B cell (primary cell): ENCODE data around the gene CACNA1D. TPM values are rescaled to one million over a fixed set of nuclear protein-coding genes. Genes with fewer than 3 reads are reported as not detected.

ENCODE experiments used
- ATAC-seq: fragments of 200-7000 bp; cut with Tn5 transposase; one replicate; pipeline ENCODE4 v1.10.0; 2021; ENCODE audit warnings: low read depth, mild to moderate bottlenecking, moderate number of reproducible peaks, moderate library complexity
- CTCF ChIA-PET: fragments of 350-600 bp; sonication (Branson Sonifier 250); formaldehyde crosslinking; loops from one replicate; lab custom pipeline; 2021; ENCODE audit warnings: antibody characterized with exemption, inconsistent platforms; lab: Charles Lee
- POLR2A ChIA-PET: fragments of 350-600 bp; sonication (Branson Sonifier 250); formaldehyde crosslinking; loops from one replicate; lab custom pipeline; 2021; ENCODE audit warnings: antibody characterized with exemption; lab: Charles Lee
- DNase-seq: peaks from one replicate; pipeline ENCODE4 v3.0.0; 2013
- H2AFZ ChIP-seq: 2 replicates; pipeline ENCODE4 v1.6.1; 2012; ENCODE audit warnings: mild to moderate bottlenecking, low read depth, low read length; ENCODE audit not compliant: insufficient read depth, poor library complexity, severe bottlenecking
- H3K27ac ChIP-seq, 2 donors: 1 replicate in 1 of 2; 2 replicates in 1 of 2; pipeline ENCODE4 v1.5.1; 2012 to 2013; ENCODE audit warnings: low read length in 2 of 2, mild to moderate bottlenecking in 2 of 2, moderate library complexity in 1 of 2
- H3K27me3 ChIP-seq, 4 experiments: fragments of 200-600 bp in 1 of 4; sonication (generic) in 1 of 4; replicated peaks in 1 of 4; 1 replicate in 2 of 4; 2 replicates in 2 of 4; pipeline versions ENCODE4 v1.6.1 to v1.7.0; 2013 to 2016; ENCODE audit warnings: low read length in 3 of 4, mild to moderate bottlenecking in 2 of 4, mixed read lengths in 1 of 4, moderate library complexity in 1 of 4; ENCODE audit not compliant: insufficient read depth in 4 of 4, control insufficient read depth in 3 of 4; ENCODE audit errors: control extremely low read depth in 1 of 4
- H3K36me3 ChIP-seq, 2 experiments: replicated peaks in 1 of 2; 1 replicate in 1 of 2; 2 replicates in 1 of 2; pipeline versions ENCODE4 v1.6.1 to v1.7.1; 2013; ENCODE audit warnings: low read length in 1 of 2; ENCODE audit not compliant: insufficient read depth in 2 of 2, control insufficient read depth in 1 of 2; ENCODE audit errors: control extremely low read depth in 1 of 2, extremely low read depth in 1 of 2
- H3K4me1 ChIP-seq, 2 donors: fragments of 200-600 bp in 1 of 2; sonication (generic) in 1 of 2; 1 replicate in 1 of 2; 2 replicates in 1 of 2; pipeline versions ENCODE4 v1.5.1 to v1.6.1; 2013 to 2017; ENCODE audit warnings: low read length in 2 of 2; ENCODE audit not compliant: control insufficient read depth in 2 of 2, insufficient read depth in 2 of 2
- H3K4me2 ChIP-seq: replicated peaks from 2 replicates; pipeline ENCODE3; 2012; ENCODE audit warnings: mild to moderate bottlenecking, low read depth, low read length; ENCODE audit not compliant: poor library complexity, severe bottlenecking
- H3K4me3 ChIP-seq, 5 experiments: fragments of 200-600 bp in 1 of 5; sonication (generic) in 1 of 5; 1 replicate in 3 of 5; 2 replicates in 2 of 5; pipeline versions ENCODE4 v1.5.1 to v1.7.0; 2011 to 2016; ENCODE audit warnings: low read length in 4 of 5, mild to moderate bottlenecking in 4 of 5, low read depth in 2 of 5, control low read depth in 1 of 5, moderate library complexity in 1 of 5; ENCODE audit not compliant: insufficient read depth in 1 of 5; ENCODE audit errors: control extremely low read depth in 1 of 5, extremely low read depth in 1 of 5
- H3K79me2 ChIP-seq: fragments of 200-600 bp; sonication (generic); one replicate; pipeline ENCODE4 v1.6.0; 2016; ENCODE audit warnings: low read length; ENCODE audit not compliant: control insufficient read depth, insufficient read depth
- H3K9ac ChIP-seq: fragments of 200-600 bp; sonication (generic); 2 replicates; pipeline ENCODE4 v1.6.1; 2017; ENCODE audit warnings: mild to moderate bottlenecking, low read length, moderate library complexity
- H3K9me3 ChIP-seq, 3 donors: one replicate each; pipeline versions ENCODE4 v1.6.1 to v1.7.1; 2013; ENCODE audit warnings: low read length in 2 of 3; ENCODE audit not compliant: control insufficient read depth in 2 of 3, insufficient read depth in 1 of 3; ENCODE audit errors: control extremely low read depth in 1 of 3
- H4K20me1 ChIP-seq: 2 replicates; pipeline ENCODE4 v1.6.0; 2012; ENCODE audit warnings: mild to moderate bottlenecking, low read length; ENCODE audit not compliant: insufficient read depth, control insufficient read depth, poor library complexity, severe bottlenecking
- H3K27ac Mint-ChIP-seq: one replicate; pipeline ENCODE4 v1.8.0; 2021; ENCODE audit warnings: mixed read lengths
- H3K27me3 Mint-ChIP-seq: one replicate; pipeline ENCODE4 v1.8.0; 2021; ENCODE audit warnings: mixed read lengths
- H3K4me1 Mint-ChIP-seq: one replicate; pipeline ENCODE4 v1.8.0; 2021; ENCODE audit warnings: mixed read lengths
- H3K4me3 Mint-ChIP-seq: one replicate; pipeline ENCODE4 v1.8.0; 2021; ENCODE audit warnings: mixed read lengths
- H3K9me3 Mint-ChIP-seq: one replicate; pipeline ENCODE4 v1.8.0; 2022; ENCODE audit warnings: mixed read lengths; ENCODE audit not compliant: insufficient read depth
- CTCF ChIP-seq: fragments of 200-600 bp; IDR thresholded peaks from one replicate; pipeline ENCODE4 v1.8.0; 2022; ENCODE audit warnings: antibody characterized with exemption, mild to moderate bottlenecking
- EZH2 ChIP-seq: IDR thresholded peaks from 2 replicates; pipeline ENCODE4 v1.6.1; 2012; ENCODE audit warnings: borderline replicate concordance, low read depth, mild to moderate bottlenecking, moderate library complexity, low read length; ENCODE audit not compliant: insufficient read depth, poor library complexity, severe bottlenecking
- WGBS: methylation state at CpG from one replicate; pipeline ENCODE4 v1.1.5; 2013; ENCODE audit warnings: missing lambda C conversion rate; ENCODE audit not compliant: insufficient coverage; 5-methylcytosine and 5-hydroxymethylcytosine counted together
- intact Hi-C: fragments of 100-400 bp; cut with micrococcal nuclease; formaldehyde crosslinking; loops from one replicate; pipeline ENCODE4 v1.10.0; 2022
- polyA plus RNA-seq: library from polyadenylated mRNA; depleted of rRNA; stranded (reverse); fragments of >200 nt; gene quantifications from 2 replicates; pipeline ENCODE4 v1.2.3, GENCODE V29; 2012
- total RNA-seq, 2 donors: library from RNA; stranded (reverse); fragments of 120-200 nt in 1 of 2; gene quantifications; 1 replicate in 1 of 2; 2 replicates in 1 of 2; pipeline versions ENCODE4 v1.2.3 to v1.2.4, GENCODE V29; 2013 to 2022

The CACNA1D gene
- total and polyA plus RNA-seq, 2 donors (not counting 1 experiment from before 2014, with no cell fraction given) = 0.06 to 0.07 TPM

GRCh38 chr3:53618524-53618906, 124.1 kb downstream of the CACNA1D start:
- Mint-ChIP-seq H3K27ac (no peak overlapping the region), H3K4me1 (peaks cover 10% of the 10 kb centered on the region), H3K4me3 (no peak overlapping the region), H3K9me3 (no peaks in the 10 kb centered on the region), H3K27me3 (peaks cover 20% of the 10 kb centered on the region)
- Histone ChIP-seq H3K9ac (no peak overlapping the region), H4K20me1 (no peaks in the 10 kb centered on the region), H3K4me2 (no peak overlapping the region), H3K4me1 (peaks cover 0 to 10% of the 10 kb centered on the region in 2 donors), H3K4me3 (no peak overlapping the region), H3K27me3 (peaks cover 0 to 4% (median 0%) of the 10 kb centered on the region in 4 experiments), H3K27ac (no peak overlapping the region), H3K79me2 (no peaks in the 10 kb centered on the region), H3K36me3 (no peaks in the 10 kb centered on the region), H3K9me3 (no peaks in the 10 kb centered on the region), H2AFZ (no peak overlapping the region)
- ChIA-PET POLR2A (no interaction called here), CTCF (interaction anchor here (0.7 kb wide), 1 partner anchor 48 kb away, joined by 3 read pairs; no protein-coding TSS in a partner anchor)
- TF ChIP-seq EZH2 (no peak), CTCF (no peak)
- DNase-seq (no peak), ATAC-seq (no peak)
- intact Hi-C loops = no loop called here
- WGBS = 85% methylated on average over 4 of the region's 6 CpGs

GRCh38 chr3:53618936-53619335, 124.5 kb downstream of the CACNA1D start:
- no peak overlapping the region for H3K9ac ChIP-seq
- TF ChIP-seq CTCF (no peak), EZH2 (no peak)
- H3K4me3 ChIP-seq = no peak overlapping the region
- H3K4me2 ChIP-seq = no peak overlapping the region
- no peak overlapping the region for H3K27ac ChIP-seq
- no peaks in the 10 kb centered on the region for H4K20me1 ChIP-seq
- no peak overlapping the region for H3K27ac Mint-ChIP-seq
- peaks cover 0 to 10% of the 10 kb centered on the region in 2 donors for H3K4me1 ChIP-seq
- no peak overlapping the region for H3K4me3 Mint-ChIP-seq
- no peak overlapping the region for H2AFZ ChIP-seq
- H3K4me1 Mint-ChIP-seq = peaks cover 10% of the 10 kb centered on the region
- ChIA-PET CTCF (no interaction called here), POLR2A (no interaction called here)
- H3K9me3 ChIP-seq = no peaks in the 10 kb centered on the region
- no peaks in the 10 kb centered on the region for H3K9me3 Mint-ChIP-seq
- 85% methylated on average over 3 of the region's 5 CpGs for WGBS
- DNase-seq = no peak
- intact Hi-C loops = no loop called here
- no peaks in the 10 kb centered on the region for H3K36me3 ChIP-seq
- no peak for ATAC-seq
- H3K27me3 Mint-ChIP-seq = peaks cover 24% of the 10 kb centered on the region
- no peaks in the 10 kb centered on the region for H3K79me2 ChIP-seq
- H3K27me3 ChIP-seq = peaks cover 0 to 4% (median 0%) of the 10 kb centered on the region in 4 experiments
